ENCODE measurements around the gene SLAMF7.
"Not testable (repeated sequence)": the region's sequence is repeated elsewhere in the genome, so short reads cannot be mapped to it uniquely, and the experiment has no call there.

DNA sequence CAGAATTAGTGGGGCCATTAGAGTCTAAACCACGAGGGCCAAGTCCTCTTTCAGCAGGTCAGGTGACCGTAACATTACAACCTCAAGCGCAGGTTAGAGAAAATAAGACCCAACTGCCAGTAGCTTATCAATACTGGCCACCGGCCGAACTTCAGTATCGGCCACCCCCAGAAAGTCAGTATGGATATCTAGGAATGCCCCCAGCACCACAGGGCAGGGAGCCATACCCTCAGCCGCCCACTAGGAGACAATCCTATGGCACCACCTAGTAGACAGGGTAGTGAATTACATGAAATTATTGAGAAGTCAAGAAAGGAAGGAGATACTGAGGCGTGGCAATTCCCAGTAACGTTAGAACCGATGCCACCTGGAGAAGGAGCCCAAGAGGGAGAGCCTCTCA, 46.7 kb upstream of the SLAMF7 start:
- TF ChIP-seq, protein P1, sequence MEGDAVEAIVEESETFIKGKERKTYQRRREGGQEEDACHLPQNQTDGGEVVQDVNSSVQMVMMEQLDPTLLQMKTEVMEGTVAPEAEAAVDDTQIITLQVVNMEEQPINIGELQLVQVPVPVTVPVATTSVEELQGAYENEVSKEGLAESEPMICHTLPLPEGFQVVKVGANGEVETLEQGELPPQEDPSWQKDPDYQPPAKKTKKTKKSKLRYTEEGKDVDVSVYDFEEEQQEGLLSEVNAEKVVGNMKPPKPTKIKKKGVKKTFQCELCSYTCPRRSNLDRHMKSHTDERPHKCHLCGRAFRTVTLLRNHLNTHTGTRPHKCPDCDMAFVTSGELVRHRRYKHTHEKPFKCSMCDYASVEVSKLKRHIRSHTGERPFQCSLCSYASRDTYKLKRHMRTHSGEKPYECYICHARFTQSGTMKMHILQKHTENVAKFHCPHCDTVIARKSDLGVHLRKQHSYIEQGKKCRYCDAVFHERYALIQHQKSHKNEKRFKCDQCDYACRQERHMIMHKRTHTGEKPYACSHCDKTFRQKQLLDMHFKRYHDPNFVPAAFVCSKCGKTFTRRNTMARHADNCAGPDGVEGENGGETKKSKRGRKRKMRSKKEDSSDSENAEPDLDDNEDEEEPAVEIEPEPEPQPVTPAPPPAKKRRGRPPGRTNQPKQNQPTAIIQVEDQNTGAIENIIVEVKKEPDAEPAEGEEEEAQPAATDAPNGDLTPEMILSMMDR (IDR thresholded peaks at IDR 0.05), result not testable (repeated sequence)
- TF ChIP-seq ZFX (IDR thresholded peaks at IDR 0.05; ENCODE audit: borderline replicate concordance), result not testable (repeated sequence)

Measured in 22Rv1 (cell line).